Superior temporal gyrus (tissue), 1 donor: Measurements from ENCODE around the gene ZGPAT.

ENCODE experiments used
- DNase-seq: peaks from one replicate; pipeline ENCODE4 v3.0.0-alpha.2; 2016; ENCODE audit errors: extremely low spot score

ZGPAT gene

DNA sequence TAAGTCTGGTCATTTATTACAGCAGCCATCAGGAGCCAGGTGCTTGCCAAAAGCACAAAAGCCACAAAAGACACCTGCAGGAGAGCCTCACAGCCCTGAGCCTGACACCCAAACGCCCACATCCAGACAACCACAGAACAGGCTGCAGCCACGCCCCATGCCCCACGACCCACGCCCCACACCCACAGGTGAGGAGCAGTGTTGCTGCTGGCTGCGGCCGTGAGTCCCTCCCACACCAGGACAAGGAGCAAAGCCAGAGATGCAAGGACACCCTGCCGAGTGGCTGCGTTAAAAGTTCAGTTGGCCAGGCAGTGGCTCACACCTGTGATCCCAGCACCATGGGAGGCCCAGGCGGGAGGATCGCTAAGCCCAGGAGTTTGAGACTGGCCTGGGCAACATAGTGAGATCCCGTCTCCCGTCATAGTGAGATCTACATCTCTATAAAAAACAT lies 74.7 kb downstream of the ZGPAT start:
- DNase-seq = no peak

DNA sequence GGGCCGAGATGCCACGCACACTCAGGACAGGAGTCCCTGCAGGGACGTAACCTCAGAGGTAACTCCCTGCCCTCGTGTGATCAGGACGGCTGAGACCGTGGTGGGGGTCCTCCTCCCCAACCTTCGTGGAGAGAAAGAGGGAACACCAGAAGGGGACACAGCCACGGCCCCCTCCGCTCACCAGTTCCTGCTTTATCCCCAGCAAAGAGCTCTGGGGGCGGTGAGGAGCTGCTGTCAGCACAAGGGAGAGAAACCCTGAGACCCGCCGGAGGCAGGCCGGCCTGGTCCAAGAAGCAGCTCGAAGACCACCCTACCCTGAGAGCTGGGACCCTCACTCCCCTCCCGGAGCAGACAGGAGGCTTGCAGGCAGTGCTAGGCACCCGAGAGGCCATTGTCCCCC lies 76.1 kb downstream of the ZGPAT start:
- DNase-seq = no peak

DNA sequence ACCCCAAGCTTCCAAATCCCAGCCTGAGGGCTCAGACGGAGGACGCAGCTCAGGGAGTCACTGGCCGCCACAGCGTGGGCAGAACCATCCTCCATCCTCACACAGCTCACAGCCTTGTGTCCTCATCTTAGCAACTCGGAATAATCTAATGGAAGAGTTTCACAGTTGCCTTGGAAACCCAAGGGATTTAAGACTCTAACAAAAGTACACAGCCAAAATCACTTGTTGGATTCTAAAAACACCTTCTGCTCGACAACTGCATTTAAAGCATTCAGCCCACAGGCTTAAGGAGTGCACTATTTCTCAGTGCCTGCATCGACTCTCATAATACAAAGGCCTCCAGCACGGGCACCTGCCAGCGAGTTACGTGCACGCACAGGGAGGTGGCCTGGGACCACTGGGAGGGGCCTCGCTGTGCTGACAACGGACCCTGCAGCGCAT lies 77.9 kb downstream of the ZGPAT start:
- DNase-seq = peak; percentile 68
